Activated naive CD4-positive, alpha-beta T cell (primary cell): ENCODE measurements around the gene RPGRIP1.
"Not testable (repeated sequence)": the region's sequence is repeated elsewhere in the genome, so short reads cannot be mapped to it uniquely, and the experiment has no call there.

Experiments used
- DNase-seq, 4 experiments: peaks; one replicate each; lab custom pipeline; 2025; lab: John Stamatoyannopoulos, UW

The RPGRIP1 gene

DNA sequence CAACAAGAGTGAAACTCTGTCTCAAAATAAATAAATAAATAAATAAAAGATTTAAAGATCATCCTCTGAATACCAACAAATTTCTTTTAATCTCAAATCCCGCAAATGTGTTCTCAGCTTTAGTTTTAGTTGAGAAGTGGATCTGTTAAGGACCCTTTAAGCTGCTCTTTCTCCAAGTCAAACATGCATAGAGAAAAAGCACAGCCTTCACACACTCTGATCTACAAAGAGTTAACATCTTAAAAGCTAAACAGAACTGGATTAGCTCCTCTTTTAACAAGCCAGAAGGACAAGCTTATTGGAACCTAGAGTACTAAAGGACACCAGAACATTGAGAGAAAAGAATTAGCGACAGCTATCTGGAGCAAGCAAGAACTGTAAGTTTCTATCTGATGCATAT lies at the start of gene RPGRIP1:
TSS of gene RPGRIP1 (plus strand) at position 301 of the 400 bp plus-strand sequence. CDS start 7,894 bp downstream, outside the sequence.
- DNase-seq: no peak

DNA sequence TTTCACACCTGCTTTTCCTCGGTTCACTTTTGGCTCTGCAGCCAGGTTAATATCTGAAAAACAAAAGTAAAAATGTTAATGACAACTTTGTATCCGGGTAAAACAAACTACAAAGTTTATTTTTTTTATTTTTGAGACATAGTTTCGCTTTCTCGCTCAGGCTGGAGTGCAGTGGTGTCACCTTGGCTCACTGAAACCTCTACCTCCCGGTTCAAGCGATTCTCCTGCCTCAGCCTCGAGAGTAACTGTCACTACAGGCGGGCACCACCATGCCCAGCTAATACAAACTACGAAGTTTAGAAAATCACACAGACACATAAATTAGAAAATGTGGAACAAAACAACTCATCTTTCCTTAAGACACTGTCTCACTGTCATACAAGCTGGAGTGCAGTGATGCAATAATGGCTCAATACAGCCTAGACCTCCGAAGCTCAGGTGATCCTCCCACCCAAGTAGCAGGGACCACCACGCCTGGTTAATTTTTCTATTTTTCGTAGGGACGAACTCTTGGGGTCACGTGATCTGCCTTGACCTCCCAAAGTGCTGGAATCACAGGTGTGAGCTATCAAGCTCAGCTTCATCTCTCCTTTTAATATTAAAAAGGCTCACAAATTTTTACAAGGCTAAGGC lies 48.7 kb upstream of the RPGRIP1 start:
- no peak for DNase-seq

GRCh38 chr14:21233457-21234076 lies 46.3 kb upstream of the RPGRIP1 start:
- no peak for DNase-seq

DNA sequence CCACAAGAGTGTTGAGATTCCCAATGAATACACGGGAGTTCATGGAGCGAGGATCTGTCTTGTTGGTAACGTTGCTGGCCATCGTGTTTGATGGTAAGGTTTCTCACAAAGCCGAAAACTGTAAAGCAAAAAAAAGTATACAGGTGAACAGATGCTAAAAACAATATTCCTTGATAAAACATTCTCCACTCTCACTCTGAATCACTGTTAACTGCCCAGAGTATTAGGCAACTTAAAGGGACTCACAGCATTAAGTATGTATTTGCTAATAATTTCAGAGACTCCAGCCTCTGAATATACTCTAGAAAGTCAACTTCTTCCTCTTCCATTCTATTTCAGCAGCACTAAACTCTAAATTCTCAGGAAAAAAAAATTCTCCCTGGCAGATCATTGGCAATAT lies 45.8 kb upstream of the RPGRIP1 start:
- no peak for DNase-seq

DNA sequence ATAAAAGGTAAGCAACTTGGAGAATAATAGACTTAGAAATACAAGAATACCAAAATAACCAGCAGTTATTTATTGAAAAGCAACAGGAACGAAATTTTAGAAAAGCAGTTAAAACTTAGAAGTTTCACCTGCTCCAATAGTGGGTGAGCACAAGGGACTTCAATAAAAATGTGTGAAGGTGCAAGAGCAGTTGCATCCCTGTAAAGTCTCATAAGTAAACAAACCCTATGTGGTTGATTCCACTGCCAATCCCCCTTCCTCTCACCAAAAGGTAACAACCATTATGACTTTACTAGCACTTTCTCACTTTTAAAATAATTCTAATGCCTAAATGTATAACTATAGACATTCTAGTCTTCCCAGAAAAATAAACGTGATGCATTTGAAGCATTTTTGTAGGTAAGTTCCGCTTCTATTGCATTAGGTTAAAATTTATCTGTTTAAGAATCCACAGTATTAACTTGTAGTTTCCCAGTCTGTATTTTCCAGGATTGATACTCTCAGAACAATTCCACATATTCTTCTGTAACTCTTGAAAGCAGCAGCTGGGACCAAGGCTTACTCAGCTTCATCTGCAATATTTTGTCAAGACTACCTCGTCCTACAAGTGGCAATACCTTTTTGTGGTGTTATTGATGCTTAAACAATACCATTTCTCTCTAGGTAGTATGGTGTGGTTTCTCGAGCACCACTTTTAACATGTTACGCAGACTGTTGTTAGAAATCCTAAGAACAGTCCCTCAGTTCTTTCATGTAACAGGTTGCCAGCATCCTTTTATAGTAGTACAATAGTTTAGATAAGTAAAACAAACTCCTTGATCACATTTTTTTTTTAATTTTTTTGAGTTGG lies 42.7 kb upstream of the RPGRIP1 start:
- no peak for DNase-seq

DNA sequence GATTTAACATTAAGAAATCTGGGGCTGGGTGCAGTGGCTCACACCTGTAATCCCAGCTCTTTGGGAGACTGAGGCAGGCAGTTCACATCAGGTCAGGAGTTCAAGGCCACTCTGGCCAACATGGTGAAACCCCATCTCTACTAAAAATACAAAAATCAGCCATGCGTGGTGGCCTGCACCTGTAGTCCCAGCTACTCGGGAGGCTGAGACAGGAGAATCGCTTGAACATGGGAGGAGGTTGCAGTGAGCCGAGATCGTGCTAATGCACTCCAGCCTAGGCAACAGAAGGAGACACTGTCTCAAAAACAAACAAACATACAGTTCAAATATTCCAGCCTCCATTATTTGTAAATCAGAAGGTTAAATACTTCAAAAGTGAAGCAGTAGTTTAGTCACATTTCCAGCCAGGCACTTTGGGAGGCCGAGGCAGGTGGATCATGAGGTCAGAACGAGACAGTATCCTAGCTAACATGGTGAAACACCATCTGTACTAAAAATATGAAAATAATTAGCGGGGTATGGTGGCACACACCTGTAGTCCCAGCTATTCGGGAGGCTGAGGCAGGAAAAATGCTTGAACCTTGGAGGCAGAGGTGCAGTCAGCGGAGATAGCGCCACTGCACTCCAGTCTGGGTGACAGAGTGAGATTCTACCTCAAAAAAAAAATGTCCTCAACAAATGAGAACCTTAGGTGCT lies 40.9 kb upstream of the RPGRIP1 start:
- no peak for DNase-seq

- no peak for DNase-seq
Measured at GRCh38 chr14:21240417-21240816, 39.5 kb upstream of the RPGRIP1 start.

- DNase-seq: no peak
Measured at GRCh38 chr14:21241218-21241819, 38.6 kb upstream of the RPGRIP1 start.

GRCh38 chr14:21244544-21244943 lies 35.3 kb upstream of the RPGRIP1 start:
- DNase-seq: no peak

- no peak for DNase-seq
Measured at GRCh38 chr14:21245813-21246212, 34.1 kb upstream of the RPGRIP1 start.

DNA sequence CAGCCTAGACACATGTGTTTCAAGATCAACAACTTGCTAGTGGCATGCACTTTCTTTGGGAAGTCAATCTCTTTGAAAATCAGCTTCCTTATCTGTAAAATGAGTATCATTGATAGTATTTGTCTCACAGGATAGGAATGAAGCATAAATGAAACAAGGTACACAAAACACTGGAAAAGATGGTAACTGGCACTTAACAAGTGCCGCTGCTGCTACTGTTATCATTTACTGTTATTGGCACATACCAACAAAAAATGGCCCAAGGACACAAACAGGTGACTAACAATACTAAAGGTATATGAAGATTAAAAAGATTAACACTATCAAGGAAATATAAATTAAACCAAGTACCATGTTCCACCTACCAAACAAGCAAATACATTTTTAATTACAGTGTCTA lies 31.5 kb upstream of the RPGRIP1 start:
- DNase-seq: no peak

DNA sequence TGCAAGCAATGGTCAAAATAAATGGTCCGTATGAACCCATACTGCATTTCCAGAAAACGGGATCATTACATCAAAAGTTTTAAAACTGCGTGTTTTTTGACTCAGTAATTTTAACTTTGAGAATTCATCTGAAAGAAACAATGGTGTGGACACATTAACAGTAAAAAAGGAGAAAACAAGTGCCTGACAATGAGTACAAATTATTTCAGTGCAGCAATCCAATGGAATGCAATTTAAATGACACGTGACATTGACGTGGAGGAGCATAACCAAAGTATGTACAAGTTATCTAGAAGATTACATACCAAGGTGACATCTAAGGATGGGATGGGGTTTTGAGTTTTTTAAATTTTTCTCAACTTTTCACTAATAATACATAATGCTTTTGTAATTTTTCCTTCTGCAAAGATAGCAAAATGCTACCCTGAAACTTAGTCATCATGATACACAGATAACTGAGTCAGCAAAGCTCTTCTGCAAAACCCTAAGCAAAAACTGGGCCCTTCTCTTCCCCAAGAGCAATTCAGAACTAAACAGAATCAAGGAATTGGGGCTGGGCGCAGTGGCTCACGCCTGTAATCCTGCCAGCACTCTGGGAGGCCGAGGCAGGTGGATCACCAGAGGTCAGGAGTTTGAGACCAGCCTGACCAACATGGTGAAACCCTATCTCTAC lies 31.0 kb upstream of the RPGRIP1 start:
- no peak for DNase-seq

GRCh38 chr14:21251215-21251614 lies 28.7 kb upstream of the RPGRIP1 start:
- no peak for DNase-seq

- DNase-seq: no peak
Measured at GRCh38 chr14:21252149-21252548, 27.7 kb upstream of the RPGRIP1 start.

- no peak for DNase-seq
Measured at GRCh38 chr14:21255385-21256101, 24.3 kb upstream of the RPGRIP1 start.

- not testable (repeated sequence) for DNase-seq
Measured at GRCh38 chr14:21256102-21256447, 23.8 kb upstream of the RPGRIP1 start.

GRCh38 chr14:21256539-21257393 lies 23.1 kb upstream of the RPGRIP1 start:
- no peak for DNase-seq

- no peak for DNase-seq
Measured at GRCh38 chr14:21257394-21257909, 22.4 kb upstream of the RPGRIP1 start.

DNA sequence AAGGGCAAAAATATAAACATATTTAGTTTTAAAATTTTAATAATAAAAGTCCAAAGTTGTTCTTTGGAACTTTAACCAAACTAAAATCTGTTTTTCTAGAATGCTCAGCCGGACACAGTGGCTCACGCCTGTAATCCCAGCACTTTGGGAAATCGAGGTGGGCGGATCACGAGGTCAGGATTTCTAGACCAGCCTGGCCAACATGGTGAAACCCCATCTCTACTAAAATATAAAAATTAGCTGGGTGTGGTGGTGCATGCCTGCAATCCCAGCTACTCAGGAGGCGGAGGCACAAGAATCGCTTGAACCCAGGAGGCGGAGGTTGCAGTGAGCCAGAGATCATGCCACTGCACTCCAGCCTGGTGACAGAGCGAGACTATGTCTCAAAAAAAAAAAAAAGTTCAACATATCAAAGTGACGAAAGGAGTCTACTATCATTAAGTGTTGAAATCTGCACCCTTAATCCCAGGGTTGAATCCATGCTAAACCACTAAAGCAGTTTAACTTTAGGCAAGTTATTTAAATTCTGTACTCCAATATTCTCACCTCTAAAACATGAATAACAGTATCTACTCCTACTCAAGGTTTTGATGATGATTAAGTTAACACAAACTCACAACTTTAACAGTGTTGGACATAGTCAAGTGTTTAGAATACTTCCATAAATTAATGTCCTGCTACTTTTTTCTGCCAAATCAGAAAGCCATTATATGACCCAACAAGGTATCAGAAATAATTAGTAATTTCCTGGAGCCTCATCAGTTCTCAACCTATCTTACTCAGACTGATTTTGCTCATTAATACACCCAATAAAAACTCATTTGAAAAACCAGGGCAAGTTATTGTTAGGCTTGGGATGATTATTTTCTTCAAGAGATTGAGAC lies 21.6 kb upstream of the RPGRIP1 start:
- no peak for DNase-seq
